GM12872 (cell line): ENCODE data around the gene RNASE12.

Source experiments
- CTCF ChIP-seq: IDR thresholded peaks from 3 replicates; pipeline ENCODE4 v1.5.1; 2011; ENCODE audit warnings: low read depth, mild to moderate bottlenecking, low read length, moderate library complexity; ENCODE audit not compliant: insufficient read depth

Gene RNASE12

GRCh38 chr14:20618271-20618749 lies 27.1 kb upstream of the RNASE12 start:
- TF ChIP-seq CTCF = no peak

GRCh38 chr14:20617138-20618003 lies 26.2 kb upstream of the RNASE12 start:
- TF ChIP-seq CTCF = no peak

GRCh38 chr14:20615996-20616395 lies 24.8 kb upstream of the RNASE12 start:
- no peak for TF ChIP-seq CTCF

- no peak for TF ChIP-seq CTCF
Measured at GRCh38 chr14:20614038-20614840, 23.1 kb upstream of the RNASE12 start.

GRCh38 chr14:20613094-20614037 lies 22.2 kb upstream of the RNASE12 start:
- TF ChIP-seq CTCF = peak; percentile 58

GRCh38 chr14:20612403-20612802 lies 21.2 kb upstream of the RNASE12 start:
- no peak for TF ChIP-seq CTCF
